Measurements from ENCODE around the gene TMBIM4.

Gene TMBIM4

GRCh38 chr12:66140731-66141130, 29.1 kb downstream of the TMBIM4 start:
- DNase-seq (ENCODE audit: low read depth) = no peak

GRCh38 chr12:66139328-66139727, 30.5 kb downstream of the TMBIM4 start:
- no peak for DNase-seq (ENCODE audit: low read depth)

- DNase-seq (ENCODE audit: low read depth) = no peak
These were observed 31.9 kb downstream of the TMBIM4 start for GRCh38 chr12:66137937-66138336.

GRCh38 chr12:66132408-66132807, 37.4 kb downstream of the TMBIM4 start:
- DNase-seq (ENCODE audit: low read depth) = no peak

DNA sequence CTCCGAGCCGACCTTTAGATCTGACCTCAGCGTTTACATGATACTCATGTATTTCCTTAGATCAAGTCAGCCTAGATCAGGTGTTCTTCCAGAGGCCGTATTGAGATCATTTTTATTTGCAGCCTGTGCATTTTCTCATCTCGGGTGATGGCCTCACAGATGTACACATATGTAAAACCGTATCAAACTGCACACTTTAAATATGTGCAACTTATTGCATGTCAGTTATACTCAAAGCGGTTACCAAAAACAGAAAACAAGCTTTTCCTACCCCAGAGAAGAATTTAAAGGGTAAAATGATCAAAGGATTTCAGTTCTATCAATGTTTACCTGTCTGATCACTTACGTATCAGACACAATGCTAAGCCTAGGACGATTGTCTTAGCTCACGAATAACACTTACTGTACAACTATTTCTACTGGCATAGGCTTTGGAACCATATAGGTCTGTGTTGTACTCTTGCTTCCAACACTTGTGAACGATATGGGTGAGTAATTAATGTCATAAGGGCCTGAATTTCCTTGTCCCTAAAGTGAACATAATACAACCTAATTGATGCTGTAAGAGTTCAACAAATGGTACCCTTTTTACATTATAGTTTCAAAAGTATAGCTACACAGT, 38.6 kb downstream of the TMBIM4 start:
- DNase-seq (ENCODE audit: low read depth) = no peak

DNA sequence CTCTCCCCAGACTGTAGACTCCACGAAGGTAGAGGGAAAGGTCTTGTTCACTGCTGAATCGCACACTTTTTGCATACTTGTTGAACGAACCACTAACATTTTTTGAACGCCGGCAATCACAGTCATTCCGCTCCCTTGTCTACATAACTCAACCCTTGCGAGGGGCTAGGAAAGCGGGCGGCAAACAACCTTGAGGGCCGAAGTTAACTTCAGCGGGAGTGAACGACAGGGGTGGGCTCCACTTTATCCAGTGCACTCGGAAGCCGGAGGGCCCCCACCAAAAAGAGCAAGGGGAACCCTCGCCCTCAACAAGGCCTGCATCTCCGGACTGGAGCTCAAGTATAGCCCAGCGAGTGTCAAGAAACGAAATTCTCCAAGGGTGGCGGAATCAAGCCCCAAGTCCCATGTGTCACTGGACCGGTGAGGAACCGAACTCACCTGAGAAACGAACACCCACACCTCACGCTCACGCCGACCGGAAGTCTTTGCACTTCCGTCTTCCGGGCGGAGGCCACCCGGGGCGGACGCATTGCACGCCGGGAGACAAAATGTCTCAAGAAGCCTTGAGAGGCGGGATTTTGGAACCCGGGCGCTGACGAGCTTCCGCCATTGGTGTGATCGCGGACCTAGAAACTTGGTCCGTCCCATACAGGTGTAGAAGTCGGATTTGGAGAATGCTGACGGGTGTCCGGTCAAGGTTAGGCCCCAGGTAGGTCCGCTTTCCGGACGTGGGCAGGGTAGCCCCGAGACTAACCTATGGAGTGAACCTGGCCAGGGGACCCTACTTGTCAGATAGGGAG, 39.3 kb downstream of the TMBIM4 start, which contains the start of gene LLPH:
Gene LLPH, minus strand, starts transcription at position 484 of the 800 bp plus-strand sequence. CDS start 1,644 bp downstream, outside the sequence.
- DNase-seq (ENCODE audit: low read depth) = peak; percentile 79

GRCh38 chr12:66129934-66130266, 39.9 kb downstream of the TMBIM4 start:
- DNase-seq (ENCODE audit: low read depth) = no peak

GRCh38 chr12:66127650-66128049, 42.1 kb downstream of the TMBIM4 start:
- DNase-seq (ENCODE audit: low read depth) = no peak

DNA sequence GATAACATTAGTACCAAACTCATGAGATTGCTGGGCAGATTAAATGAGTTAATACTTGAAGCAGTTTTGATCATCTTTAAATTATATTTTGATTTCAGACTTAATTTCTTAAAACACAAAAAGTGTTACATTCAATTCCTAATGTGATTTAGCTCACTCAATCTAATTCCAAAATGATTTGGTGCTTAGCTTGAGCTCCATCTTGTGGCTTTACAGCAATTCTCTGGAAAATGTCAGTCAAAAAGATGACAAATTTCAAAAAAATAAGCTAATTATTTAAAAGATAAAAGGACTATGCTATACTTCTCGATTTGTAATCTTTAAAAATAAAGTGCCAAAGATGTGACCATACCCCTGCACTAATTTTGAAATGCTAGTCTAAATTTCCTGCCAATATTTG, 49.3 kb downstream of the TMBIM4 start:
- DNase-seq (ENCODE audit: low read depth) = no peak

DNA sequence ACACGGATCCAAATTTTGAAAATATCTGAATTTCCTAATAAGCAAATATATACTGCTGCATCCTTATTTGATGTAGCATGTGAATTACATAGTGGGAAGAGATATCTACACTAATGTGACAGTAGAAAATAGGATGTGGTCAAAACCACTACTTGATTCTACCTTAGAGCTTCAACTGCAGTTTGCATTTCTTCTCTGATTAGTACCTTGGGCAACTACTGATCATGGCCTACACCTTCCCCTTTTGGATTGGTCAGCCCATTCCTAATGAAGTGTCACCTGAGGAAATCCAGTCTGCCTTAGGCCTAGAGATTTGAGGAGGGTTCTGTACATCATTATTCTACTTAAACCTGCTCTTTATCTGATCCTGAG, 49.9 kb downstream of the TMBIM4 start:
- no peak for DNase-seq (ENCODE audit: low read depth)

DNA sequence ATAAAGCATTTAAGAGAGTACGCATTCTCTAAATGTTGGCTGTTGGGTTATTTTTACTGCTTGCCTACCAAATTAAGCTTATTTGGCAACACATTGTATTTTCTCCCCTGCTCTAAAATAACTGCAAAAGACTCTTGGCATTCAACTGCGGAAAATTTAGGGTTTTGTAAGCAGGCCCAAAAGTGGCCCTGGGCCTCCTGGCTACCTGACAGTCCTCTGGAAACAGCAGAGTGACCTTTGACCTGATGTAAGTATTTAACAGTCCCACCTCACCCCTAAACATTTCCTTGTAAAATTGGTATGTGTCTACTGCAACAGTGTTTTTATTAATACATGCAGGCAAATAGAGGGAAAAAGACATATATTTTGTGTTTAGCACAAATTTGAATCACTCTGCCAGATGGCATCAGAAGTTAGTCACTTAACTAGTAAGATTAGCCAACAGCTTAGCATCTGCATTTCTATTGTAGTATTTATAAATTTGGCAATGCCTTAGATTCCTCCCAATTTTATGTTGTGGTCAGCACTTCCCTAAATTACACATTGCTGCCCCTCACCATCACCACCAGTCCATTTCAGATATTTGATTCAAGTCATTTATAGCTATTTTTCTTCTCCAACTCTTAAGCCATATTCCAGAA, 50.4 kb downstream of the TMBIM4 start:
- DNase-seq (ENCODE audit: low read depth) = no peak

DNA sequence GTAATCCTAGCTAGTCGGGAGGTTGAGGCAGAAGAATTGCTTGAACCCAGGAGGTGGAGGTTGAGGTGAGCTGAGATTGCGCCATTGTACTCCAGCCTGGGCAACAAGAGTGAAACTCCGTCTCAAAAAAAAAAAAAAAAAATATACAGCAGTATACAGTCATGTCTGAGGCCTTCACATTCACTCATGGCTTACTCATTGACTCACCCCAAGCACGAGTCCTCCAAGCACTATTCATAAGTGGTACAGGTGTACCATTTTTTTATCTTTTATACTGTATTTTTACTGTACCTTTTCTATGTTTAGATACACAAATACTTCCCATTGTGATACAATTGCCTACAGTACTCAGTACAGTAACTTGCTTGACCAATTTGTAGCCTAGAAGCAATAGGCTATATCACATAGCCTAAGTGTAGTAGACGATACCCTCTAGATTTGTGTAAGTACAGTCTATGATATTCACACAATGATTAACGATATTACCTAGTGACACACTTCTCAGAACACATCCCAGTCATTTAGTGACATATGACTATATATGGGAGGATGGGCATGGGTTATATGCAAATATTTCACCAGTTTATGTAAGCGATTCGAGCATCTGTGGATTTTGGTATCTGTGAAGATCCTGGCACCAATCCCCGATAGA, 51.4 kb downstream of the TMBIM4 start:
- DNase-seq (ENCODE audit: low read depth) = no peak

- no peak for DNase-seq (ENCODE audit: low read depth)
These were observed 52.6 kb downstream of the TMBIM4 start for GRCh38 chr12:66117242-66117641.

DNA sequence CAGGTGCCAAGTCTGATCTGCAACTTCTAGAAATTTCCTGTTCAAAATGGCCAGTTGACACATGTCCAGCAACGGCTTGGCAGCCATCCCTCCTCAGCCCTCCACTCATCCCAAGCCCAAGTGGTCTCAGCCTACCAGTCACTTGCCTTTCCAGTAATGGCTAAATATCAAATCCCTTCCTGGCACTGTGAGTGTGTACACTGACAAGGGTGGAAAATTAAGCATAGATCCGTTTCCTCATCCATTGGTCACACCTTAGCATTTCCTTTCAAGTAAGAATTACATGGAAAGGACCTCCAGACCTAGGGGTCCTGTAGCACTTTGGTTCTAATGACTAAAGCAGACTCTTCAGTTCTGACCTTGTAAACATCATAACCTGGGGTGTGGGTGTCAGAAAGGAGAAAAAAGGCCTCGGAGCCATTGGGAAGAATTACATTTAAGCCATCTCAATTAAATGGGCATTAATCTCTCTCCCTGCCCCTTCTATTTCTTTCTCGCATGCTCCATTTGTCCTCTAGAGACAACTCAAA, 54.7 kb downstream of the TMBIM4 start:
- DNase-seq (ENCODE audit: low read depth) = no peak

GRCh38 chr12:66113471-66113870, 56.3 kb downstream of the TMBIM4 start:
- no peak for DNase-seq (ENCODE audit: low read depth)

DNA sequence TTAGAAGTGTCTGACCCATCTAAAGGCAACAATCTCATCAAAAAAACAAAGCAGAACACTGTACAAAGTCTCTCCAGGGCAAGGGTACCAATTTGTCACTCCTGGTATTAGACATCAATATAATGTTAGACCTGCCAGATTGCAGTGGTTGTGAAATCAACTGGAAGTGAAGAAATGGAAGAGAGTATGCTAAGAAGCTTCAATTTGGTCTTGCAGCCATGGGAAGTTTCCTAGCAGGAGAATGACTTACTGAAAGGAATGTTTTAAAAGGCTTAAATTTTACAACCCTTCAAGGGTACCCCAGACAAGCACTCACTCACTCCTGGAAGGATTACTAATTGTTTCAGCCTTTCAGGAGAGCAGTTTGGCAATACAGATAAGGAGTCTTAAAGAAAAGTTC, 58.2 kb downstream of the TMBIM4 start:
- DNase-seq (ENCODE audit: low read depth) = no peak

DNA sequence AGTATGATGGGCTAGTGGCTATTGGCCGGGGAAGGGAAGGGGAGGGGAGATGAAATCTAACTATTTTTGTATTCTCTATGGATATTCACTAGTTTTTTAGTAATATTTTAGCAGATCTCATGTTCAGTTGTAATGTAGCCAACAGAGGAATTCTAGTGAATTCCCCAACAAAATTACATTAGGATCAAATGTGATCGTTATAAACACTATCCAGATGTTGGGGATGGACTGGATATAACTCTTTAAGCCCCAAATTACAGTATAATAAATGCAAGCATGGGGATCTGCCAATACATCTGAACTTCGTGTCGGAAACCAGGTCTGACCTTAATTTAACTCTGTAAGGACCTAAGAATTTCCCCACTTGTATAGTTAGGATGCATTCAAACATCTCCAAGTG, 60.7 kb downstream of the TMBIM4 start:
- no peak for DNase-seq (ENCODE audit: low read depth)

- DNase-seq (ENCODE audit: low read depth) = no peak
These were observed 61.4 kb downstream of the TMBIM4 start for GRCh38 chr12:66108386-66108785.

DNA sequence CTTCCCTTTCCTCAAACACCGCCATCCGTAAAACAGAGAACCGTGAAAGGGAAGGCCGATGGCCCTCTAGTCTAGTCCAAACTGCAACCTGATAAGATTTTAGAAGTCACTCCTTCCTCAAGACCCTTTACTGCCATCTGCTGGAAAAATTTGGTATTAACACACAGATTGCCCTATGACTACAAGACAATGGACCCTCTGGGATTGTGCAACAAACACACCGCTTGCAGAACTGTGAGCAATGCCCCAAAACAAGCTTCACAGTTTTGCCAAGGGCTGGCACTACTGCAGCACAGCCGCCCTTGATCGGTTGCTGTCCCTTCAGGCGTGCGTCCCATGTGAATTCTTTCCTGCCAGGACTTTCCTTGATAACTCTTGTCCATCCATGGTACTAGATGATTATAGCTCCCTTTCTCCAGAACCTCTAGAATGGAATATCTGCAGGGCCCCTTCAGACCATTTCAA, 62.3 kb downstream of the TMBIM4 start:
- DNase-seq (ENCODE audit: low read depth) = no peak

GRCh38 chr12:66103016-66103913, 66.5 kb downstream of the TMBIM4 start:
- no peak for DNase-seq (ENCODE audit: low read depth)

GRCh38 chr12:66092559-66093269, 77.1 kb downstream of the TMBIM4 start:
- DNase-seq (ENCODE audit: low read depth) = no peak

Data from stimulated activated CD8-positive, alpha-beta memory T cell treated with anti-CD3 and anti-CD28 coated beads, Interleukin-12 subunit alpha, Interleukin-12 subunit beta, amount 100 ng/mL, for 4 hours (primary cell).